Panc1 (cell line): ENCODE data around the gene FBXO7. TPM values are rescaled to one million over a fixed set of nuclear protein-coding genes. Genes with fewer than 3 reads are reported as not detected.

Experiments used
- ATAC-seq: fragments of 200-7000 bp; cut with Tn5 transposase; 2 replicates; pipeline ENCODE4 v1.9.1; 2020; ENCODE audit warnings: mild to moderate bottlenecking, moderate library complexity
- BruUV-seq: library from RNA; stranded (reverse); fragments of 400-500 nt; replicated peaks from 2 replicates; lab custom pipeline; 2021; lab: Mats Ljungman, UMichigan
- CTCF ChIA-PET: fragments of 300-600 bp; sonication (Branson Sonifier 250); formaldehyde crosslinking; loops from one replicate; lab custom pipeline; 2022; ENCODE audit warnings: antibody characterized with exemption; lab: Charles Lee
- POLR2A ChIA-PET: fragments of 300-600 bp; sonication (Branson Sonifier 250); formaldehyde crosslinking; loops from one replicate; lab custom pipeline; 2022; ENCODE audit warnings: antibody characterized with exemption; lab: Charles Lee
- DNase-seq: peaks from one replicate; pipeline ENCODE4 v3.0.0-alpha.2; 2010; ENCODE audit warnings: low read depth, low spot score
- H3K27ac ChIP-seq: 2 replicates; pipeline ENCODE4 v1.5.1; 2011; ENCODE audit warnings: mild to moderate bottlenecking, low read length, inconsistent platforms
- H3K27me3 ChIP-seq: fragments of 200-500 bp; sonication (Bioruptor generic); 2 replicates; pipeline ENCODE4 v1.6.0; 2014; ENCODE audit warnings: low read length, inconsistent platforms; ENCODE audit not compliant: control insufficient read depth, insufficient read depth
- H3K36me3 ChIP-seq: fragments of 200-500 bp; sonication (Bioruptor generic); 2 replicates; pipeline ENCODE4 v1.5.1; 2014; ENCODE audit warnings: inconsistent platforms, mild to moderate bottlenecking, low read length, moderate library complexity; ENCODE audit not compliant: control insufficient read depth, insufficient read depth
- H3K4me1 ChIP-seq: 2 replicates; pipeline ENCODE4 v1.5.1; 2011; ENCODE audit warnings: inconsistent platforms, mild to moderate bottlenecking, low read length, moderate library complexity; ENCODE audit not compliant: control insufficient read depth, insufficient read depth
- H3K4me3 ChIP-seq, 2 experiments: 2 replicates each; pipeline ENCODE4 v1.5.1; 2011 to 2012; ENCODE audit warnings: low read depth in 2 of 2, low read length in 2 of 2, mild to moderate bottlenecking in 2 of 2, inconsistent platforms in 1 of 2, moderate library complexity in 1 of 2
- H3K9me3 ChIP-seq: fragments of 200-500 bp; sonication (Bioruptor generic); 2 replicates; pipeline ENCODE4 v1.5.1; 2014; ENCODE audit warnings: low read depth, mild to moderate bottlenecking, inconsistent platforms, low read length, moderate library complexity; ENCODE audit not compliant: control insufficient read depth, insufficient read depth
- CTCF ChIP-seq: fragments of 450-650 bp; IDR thresholded peaks from 2 replicates; pipeline ENCODE4 v1.5.1; 2017; ENCODE audit warnings: mild to moderate bottlenecking
- POLR2AphosphoS5 ChIP-seq: IDR thresholded peaks from 2 replicates; pipeline ENCODE4 v1.6.1; 2012; ENCODE audit warnings: mild to moderate bottlenecking, low read depth, low read length, moderate library complexity
- REST ChIP-seq, 2 experiments: IDR thresholded peaks; 2 replicates each; pipeline ENCODE4 v1.6.1; 2011 to 2012; ENCODE audit warnings: low read depth in 2 of 2, control low read depth in 1 of 2, low read length in 1 of 2, mild to moderate bottlenecking in 1 of 2, moderate library complexity in 1 of 2; ENCODE audit not compliant: insufficient read depth in 1 of 2
- SIN3A ChIP-seq: IDR thresholded peaks from 2 replicates; pipeline ENCODE4 v1.6.1; 2012; ENCODE audit warnings: low read depth, mild to moderate bottlenecking, low read length, moderate library complexity, borderline replicate concordance; ENCODE audit not compliant: insufficient read depth
- TCF7L2 ChIP-seq: IDR thresholded peaks from 2 replicates; pipeline ENCODE4 v1.6.1; 2011; ENCODE audit warnings: mild to moderate bottlenecking, low read depth, low read length, inconsistent platforms
- in situ Hi-C: cut with HindIII; loops from 2 replicates; pipeline ENCODE4 v1.10.0; 2016; ENCODE audit warnings: low sequenced_read_pairs, low pct_unique_long_range_greater_than_20kb
- intact Hi-C: fragments of 100-400 bp; cut with micrococcal nuclease; formaldehyde crosslinking; loops from one replicate; pipeline ENCODE4 v1.10.0; 2022; ENCODE audit not compliant: unreplicated experiment
- total RNA-seq: library from RNA; stranded (reverse); gene quantifications from one replicate; pipeline ENCODE4 v1.2.1, GENCODE V29; 2021; ENCODE audit not compliant: unreplicated experiment

FBXO7 gene
- total RNA-seq, 1 experiment from 2014 or later: 67.8 TPM

GRCh38 chr22:32520612-32521011, 46.0 kb downstream of the FBXO7 start:
- Histone ChIP-seq H3K9me3 (no peaks in the 10 kb centered on the region), H3K4me3 (no peak overlapping the region), H3K4me1 (no peaks in the 10 kb centered on the region), H3K27ac (no peak overlapping the region), H3K27me3 (no peaks in the 10 kb centered on the region; the same call in none of the 2 replicates), H3K36me3 (no peaks in the 10 kb centered on the region)
- ATAC-seq: no peak
- TF ChIP-seq SIN3A (no peak), TCF7L2 (no peak), POLR2AphosphoS5 (no peak), CTCF (no peak), REST (IDR thresholded peaks at IDR 0.05; ENCODE audit: insufficient read depth in 1 of 2, low read depth in 2 of 2, low read length in 1 of 2) (no peak)
- BruUV-seq: no TSS peak
- in situ Hi-C loops (no loop called here), intact Hi-C loops (loop anchor here (10.0 kb wide), 1 partner anchor 274 kb away; no protein-coding TSS in a partner anchor)
- no peak for DNase-seq
- ChIA-PET POLR2A (no interaction called here), CTCF (interaction anchor here (0.6 kb wide), 1 partner anchor 277 kb away, joined by 4 read pairs; no protein-coding TSS in a partner anchor)

GRCh38 chr22:32522237-32522636, 47.6 kb downstream of the FBXO7 start:
- ChIA-PET CTCF (no interaction called here), POLR2A (no interaction called here)
- no peaks in the 10 kb centered on the region; the same call in none of the 2 replicates for H3K27me3 ChIP-seq
- no peak overlapping the region for H3K27ac ChIP-seq
- TF ChIP-seq POLR2AphosphoS5 (no peak), REST (IDR thresholded peaks at IDR 0.05; ENCODE audit: insufficient read depth in 1 of 2, low read depth in 2 of 2, low read length in 1 of 2) (no peak), TCF7L2 (no peak), CTCF (no peak), SIN3A (no peak)
- in situ Hi-C loops (no loop called here), intact Hi-C loops (loop anchor here (10.0 kb wide), 1 partner anchor 273 kb away; no protein-coding TSS in a partner anchor)
- H3K4me1 ChIP-seq: no peaks in the 10 kb centered on the region
- ATAC-seq (no peak), DNase-seq (no peak)
- H3K4me3 ChIP-seq: no peak overlapping the region
- H3K9me3 ChIP-seq: no peaks in the 10 kb centered on the region
- H3K36me3 ChIP-seq: no peaks in the 10 kb centered on the region
- BruUV-seq: no TSS peak
